Sigmoid colon (tissue), 3 donors: ENCODE measurements around the gene NKD2.

Experiments
- CTCF ChIP-seq, 4 experiments: fragments of 450-650 bp in 3 of 4; fragments of 200-600 bp in 1 of 4; IDR thresholded peaks; one replicate each; pipeline ENCODE4 v1.5.1; 2016 to 2019; ENCODE audit warnings: antibody characterized with exemption in 4 of 4, mild to moderate bottlenecking in 3 of 4, moderate library complexity in 2 of 4
- POLR2A ChIP-seq, 2 donors: fragments of 450-650 bp; IDR thresholded peaks; one replicate each; pipeline ENCODE4 v1.6.1; 2016; ENCODE audit warnings: antibody characterized with exemption in 2 of 2, mild to moderate bottlenecking in 2 of 2, moderate library complexity in 2 of 2

GRCh38 chr5:1012313-1012841, 3.8 kb downstream of the NKD2 start:
- TF ChIP-seq POLR2A (IDR thresholded peaks at IDR 0.05) (no peak), CTCF (IDR thresholded peaks at IDR 0.05) (no peak)
